Left lobe of liver (tissue), 2 donors: ENCODE results near the gene GFAP. TPM values are rescaled to one million over a fixed set of nuclear protein-coding genes. Genes with fewer than 3 reads are reported as not detected.

ENCODE experiments used
- ATAC-seq: fragments of 200-7000 bp; cut with Tn5 transposase; one replicate; pipeline ENCODE4 v1.9.1; 2020; ENCODE audit warnings: mild to moderate bottlenecking, moderate library complexity
- DNase-seq: peaks from one replicate; pipeline ENCODE4 v3.0.0-alpha.2; 2020; ENCODE audit warnings: low spot score
- total RNA-seq: library from RNA; stranded (reverse); gene quantifications from one replicate; pipeline ENCODE4 v1.2.1, GENCODE V29; 2021
- donor health status: DM: no; HTN: no; CAD: no; lungs with moderate emphysema.
- donor health status: DM: no; HTN: yes; CAD: no.

The GFAP gene
- total RNA-seq, 1 donor from 2014 or later, result 0.23 TPM

- no peak for ATAC-seq
- DNase-seq, result no peak
Measured at GRCh38 chr17:44932096-44932786, 16.9 kb upstream of the GFAP start.

DNA sequence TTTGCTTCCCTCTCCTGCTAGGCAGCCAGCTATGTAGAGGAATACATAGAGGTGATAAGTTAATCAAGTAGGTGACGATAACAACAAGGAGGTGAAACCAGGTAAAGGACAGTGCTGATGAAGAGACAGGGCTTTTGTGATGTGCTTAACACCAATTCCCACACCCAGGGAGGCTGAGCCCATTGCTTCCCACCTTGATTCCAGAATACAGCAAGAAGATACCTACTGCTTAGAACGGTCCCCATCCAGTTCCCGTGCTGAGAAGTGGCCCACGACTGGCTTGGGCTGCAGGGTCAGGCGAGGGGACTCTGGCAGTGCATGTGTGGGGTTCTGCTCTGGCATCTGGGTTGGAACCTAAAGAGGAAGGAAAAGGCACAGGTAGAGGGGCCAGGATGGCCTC lies 16.1 kb upstream of the GFAP start:
- no peak for DNase-seq
- no peak for ATAC-seq

GRCh38 chr17:44930667-44931066 lies 15.4 kb upstream of the GFAP start:
- DNase-seq (no peak), ATAC-seq (no peak)

- ATAC-seq (no peak), DNase-seq (no peak)
Measured at GRCh38 chr17:44928950-44929720, 13.8 kb upstream of the GFAP start.

- ATAC-seq (no peak), DNase-seq (no peak)
Measured at GRCh38 chr17:44928136-44928535, 12.8 kb upstream of the GFAP start.

DNA sequence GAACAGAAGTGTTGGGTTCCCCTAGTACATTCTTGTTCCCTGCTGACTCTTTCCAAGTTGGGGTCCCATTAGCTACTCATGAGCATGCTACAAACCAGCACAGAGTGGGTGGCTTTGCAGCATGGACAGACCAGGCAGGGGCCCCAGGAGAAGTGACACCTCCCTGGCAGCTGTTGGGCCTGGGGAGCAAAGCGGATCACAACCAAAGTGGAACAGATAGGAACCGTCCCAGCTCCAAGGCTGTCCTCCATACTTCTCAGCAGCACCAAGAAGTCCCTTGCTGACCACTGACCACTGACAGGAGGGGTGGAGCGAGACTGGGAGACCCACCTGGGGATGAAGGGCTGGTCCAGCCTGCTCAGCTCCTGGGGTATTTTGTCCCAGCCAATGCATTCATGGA lies 12.4 kb upstream of the GFAP start:
- no peak for DNase-seq

GRCh38 chr17:44926821-44927525 lies 11.7 kb upstream of the GFAP start:
- DNase-seq (no peak), ATAC-seq (no peak)

More for the DNA sequence above, 12.4 kb upstream of the GFAP start:
- ATAC-seq, result no peak

GRCh38 chr17:44925731-44926697 lies 10.7 kb upstream of the GFAP start:
- DNase-seq (no peak), ATAC-seq (no peak)

GRCh38 chr17:44924107-44924544 lies 8.8 kb upstream of the GFAP start:
- no peak for DNase-seq
- ATAC-seq, result no peak

DNA sequence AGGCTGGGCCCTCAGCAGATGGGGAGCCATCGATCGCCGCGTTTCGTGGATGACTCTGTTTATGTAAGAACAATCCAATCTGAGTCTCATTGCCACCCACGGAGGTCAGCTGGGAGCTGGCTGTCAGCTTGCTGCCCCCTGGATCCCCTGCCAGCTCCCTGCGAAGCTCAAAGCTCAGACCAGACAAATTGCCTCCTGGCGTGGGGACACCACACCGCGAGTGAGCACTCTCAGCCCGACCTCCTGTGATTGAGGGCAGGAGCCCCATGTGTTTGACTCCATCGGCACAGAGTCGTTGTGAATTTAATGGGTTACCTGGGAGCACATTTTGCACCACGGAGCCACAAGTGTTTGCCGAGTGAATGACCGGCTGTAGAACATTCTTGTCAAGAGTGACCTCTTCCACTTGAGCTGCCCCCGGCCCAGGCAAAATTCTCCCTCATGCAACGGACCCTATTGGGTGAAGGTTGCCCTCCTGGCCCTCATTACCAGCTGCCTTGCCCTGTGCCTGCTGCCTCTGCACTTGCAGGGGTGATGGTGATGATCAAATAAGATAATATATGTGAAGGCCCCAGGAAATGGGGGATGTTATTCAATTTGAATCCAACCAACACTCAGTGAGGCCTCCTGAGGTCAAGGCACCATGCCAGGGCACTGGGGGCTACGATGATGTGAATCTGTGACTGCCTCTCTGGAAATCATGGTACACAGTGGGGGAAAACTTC lies 7.6 kb upstream of the GFAP start:
- no peak for ATAC-seq
- no peak for DNase-seq

DNA sequence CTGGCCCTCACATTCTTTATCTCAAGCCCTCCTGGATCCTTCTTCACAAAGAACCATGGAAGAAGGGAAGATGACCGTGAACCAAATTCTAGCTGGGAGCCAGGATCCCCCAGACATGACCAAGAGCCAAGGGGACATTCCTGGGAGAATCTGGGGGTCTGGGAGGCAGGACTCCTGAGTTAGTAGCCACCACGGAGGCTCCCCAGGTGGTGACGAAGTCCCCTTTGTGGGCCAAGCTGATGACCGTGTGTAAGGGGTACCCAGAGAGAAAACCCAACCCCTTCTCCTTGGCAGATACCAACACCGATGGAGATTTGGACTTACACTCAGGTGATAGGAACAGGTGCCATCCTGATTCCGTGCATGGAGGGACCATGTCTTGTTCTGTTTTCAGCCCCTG lies 6.8 kb upstream of the GFAP start:
- ATAC-seq, result no peak
- DNase-seq, result no peak

- DNase-seq (no peak), ATAC-seq (no peak)
Measured at GRCh38 chr17:44921122-44921882, 6.0 kb upstream of the GFAP start.

- ATAC-seq (no peak), DNase-seq (no peak)
Measured at GRCh38 chr17:44920565-44920940, 5.3 kb upstream of the GFAP start.

DNA sequence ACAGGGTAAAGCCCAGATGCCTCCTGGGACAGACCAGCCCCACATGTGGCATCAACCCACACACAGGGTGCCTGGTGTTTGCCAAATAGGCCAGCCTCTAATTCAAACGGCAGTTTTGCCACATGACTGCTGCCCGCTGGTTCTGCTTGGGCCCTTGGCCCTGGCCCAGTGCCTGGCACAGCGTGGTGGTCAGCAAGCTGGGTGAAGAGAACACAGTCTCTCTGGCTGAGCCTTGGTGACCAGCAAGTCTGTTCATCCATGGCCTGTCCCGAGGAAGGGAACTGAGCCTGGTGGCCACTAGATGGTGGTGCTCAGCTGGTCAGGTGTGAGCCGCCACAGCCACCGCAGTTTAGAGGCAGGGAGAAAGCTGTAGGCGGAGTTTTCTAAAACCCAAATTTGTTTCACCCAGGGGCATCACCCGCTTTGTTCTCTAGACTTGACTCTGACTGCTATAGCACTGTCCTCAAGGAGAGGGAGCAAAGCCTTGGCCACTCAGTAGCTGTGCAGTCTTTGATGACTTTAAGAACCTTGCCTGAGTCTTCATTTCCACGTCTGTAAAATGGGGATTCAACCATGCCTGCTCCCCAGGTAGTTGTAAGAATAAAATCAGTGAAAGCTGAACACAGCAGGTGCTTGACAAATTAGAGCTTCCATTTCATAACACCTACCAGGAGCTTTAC lies 4.7 kb upstream of the GFAP start:
- ATAC-seq (peak; percentile 97), DNase-seq (peak; percentile 79)

- DNase-seq (no peak), ATAC-seq (no peak)
Measured at GRCh38 chr17:44919411-44919810, 4.1 kb upstream of the GFAP start.

DNA sequence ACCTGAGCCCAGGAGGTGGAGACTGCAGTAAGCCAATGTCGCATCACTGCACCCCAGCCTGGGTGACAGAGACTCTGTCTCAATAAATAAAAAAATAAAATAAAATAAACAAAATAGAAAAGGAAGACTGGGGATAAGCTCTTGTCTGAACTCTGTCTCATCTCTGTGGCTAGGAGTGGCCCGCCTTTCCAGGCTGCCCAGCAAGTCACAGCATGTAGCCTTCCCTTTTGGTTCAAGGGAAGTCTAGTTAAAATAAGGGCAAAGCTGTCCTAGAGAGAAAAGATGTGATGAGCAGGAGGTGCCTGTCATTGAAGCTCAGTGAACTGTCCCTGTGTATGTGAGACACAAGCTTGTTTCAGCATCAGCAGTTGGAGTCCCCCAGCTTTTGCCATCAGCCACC lies 2.7 kb upstream of the GFAP start:
- ATAC-seq (no peak), DNase-seq (no peak)

- DNase-seq, result no peak
- no peak for ATAC-seq
Measured at GRCh38 chr17:44917456-44917855, 2.2 kb upstream of the GFAP start.

DNA sequence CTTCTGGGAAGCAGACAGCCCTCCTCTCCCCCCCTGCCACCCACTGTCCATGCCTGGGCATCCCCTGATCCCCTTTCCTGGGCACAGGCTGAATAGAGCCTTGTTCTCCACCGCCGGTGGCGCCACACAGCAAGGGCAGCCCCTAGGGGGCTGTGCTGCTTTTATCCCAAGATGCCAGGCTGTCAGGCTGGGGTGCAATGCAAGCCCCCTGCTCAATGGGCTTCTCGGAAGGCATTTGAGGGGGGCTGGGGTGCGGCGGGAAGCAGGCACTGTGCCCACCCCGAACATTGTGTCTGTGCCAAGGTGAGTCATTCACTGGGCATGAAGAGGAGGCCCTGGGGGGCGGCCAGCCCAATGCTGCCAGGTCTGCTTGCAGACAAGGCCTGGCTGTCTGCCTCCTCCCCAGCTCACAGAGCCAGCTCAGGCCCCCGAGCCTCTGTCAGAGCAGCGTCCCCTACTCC lies 1.5 kb upstream of the GFAP start:
- DNase-seq (no peak), ATAC-seq (no peak)
